Calu3 (cell line): ENCODE data around the gene SCUBE3. TPM values are rescaled to one million over a fixed set of nuclear protein-coding genes. Genes with fewer than 3 reads are reported as not detected.

ENCODE experiments used
- BruUV-seq: library from RNA; stranded (reverse); fragments of 400-500 nt; replicated peaks from 2 replicates; lab custom pipeline; 2021; lab: Mats Ljungman, UMichigan
- CTCF ChIA-PET: fragments of 300-600 bp; sonication (Branson Sonifier 250); formaldehyde crosslinking; loops from one replicate; lab custom pipeline; 2022; ENCODE audit warnings: antibody characterized with exemption; lab: Charles Lee
- DNase-seq: peaks from one replicate; pipeline ENCODE4 v3.0.0; 2022
- H3K27ac Mint-ChIP-seq: one replicate; pipeline ENCODE4 v1.8.0; 2022; ENCODE audit warnings: mixed read lengths; ENCODE audit not compliant: unreplicated experiment
- H3K27me3 Mint-ChIP-seq: one replicate; pipeline ENCODE4 v1.8.0; 2022; ENCODE audit warnings: mixed read lengths; ENCODE audit not compliant: unreplicated experiment
- H3K36me3 Mint-ChIP-seq: one replicate; pipeline ENCODE4 v1.8.0; 2022; ENCODE audit warnings: mild to moderate bottlenecking, moderate library complexity, mixed read lengths; ENCODE audit not compliant: insufficient read depth, unreplicated experiment
- H3K4me1 Mint-ChIP-seq: one replicate; pipeline ENCODE4 v1.8.0; 2022; ENCODE audit warnings: mild to moderate bottlenecking, low read depth, mixed read lengths; ENCODE audit not compliant: unreplicated experiment
- H3K4me3 Mint-ChIP-seq: one replicate; pipeline ENCODE4 v1.8.0; 2022; ENCODE audit warnings: mild to moderate bottlenecking, low read depth, moderate library complexity, mixed read lengths; ENCODE audit not compliant: unreplicated experiment
- H3K9me3 Mint-ChIP-seq: one replicate; pipeline ENCODE4 v1.8.0; 2022; ENCODE audit warnings: low read depth, mixed read lengths; ENCODE audit not compliant: unreplicated experiment
- intact Hi-C: fragments of 100-400 bp; cut with micrococcal nuclease; formaldehyde crosslinking; loops from one replicate; pipeline ENCODE4 v1.10.0; 2022; ENCODE audit not compliant: unreplicated experiment
- total RNA-seq: library from RNA; stranded (reverse); gene quantifications from 2 replicates; pipeline ENCODE4 v1.2.3, GENCODE V29; 2022
- TF ChIP-seq, protein P1 (sequence below): fragments of 200-600 bp; IDR thresholded peaks from one replicate; pipeline ENCODE4 v1.8.0; 2022; ENCODE audit warnings: antibody characterized with exemption; ENCODE audit not compliant: unreplicated experiment

Gene SCUBE3
- total RNA-seq, 1 experiment from 2014 or later, result 0.47 TPM

DNA sequence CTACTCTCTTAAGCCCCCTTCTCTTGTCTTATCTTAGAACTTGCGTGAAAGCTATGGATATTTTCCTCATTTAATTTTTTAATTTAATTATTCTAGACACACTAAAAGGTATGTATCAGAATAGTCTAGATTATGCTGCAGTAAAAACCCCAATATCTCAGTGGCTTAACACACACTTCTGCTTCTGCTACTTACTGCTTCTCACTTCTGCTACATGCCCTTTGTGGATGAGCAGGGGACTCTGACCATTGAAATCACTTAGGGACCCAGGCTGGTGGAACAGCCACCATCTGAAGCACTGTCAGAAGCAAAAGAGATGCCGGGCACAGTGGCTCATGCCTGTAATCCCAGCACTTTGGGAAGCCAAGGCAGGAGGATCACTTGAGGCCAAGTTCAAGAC lies 27.2 kb upstream of the SCUBE3 start:
- intact Hi-C loops, result no loop called here
- H3K27me3 Mint-ChIP-seq, result no peaks in the 10 kb centered on the region
- peaks cover 11% of the 10 kb centered on the region for H3K36me3 Mint-ChIP-seq
- H3K27ac Mint-ChIP-seq, result no peak overlapping the region
- H3K9me3 Mint-ChIP-seq, result no peaks in the 10 kb centered on the region
- no peak for DNase-seq
- CTCF ChIA-PET, result interaction anchor here (1.2 to 1.7 kb wide), 2 partner anchors 19 to 21 kb away, joined by 3 to 12 read pairs; no protein-coding TSS in a partner anchor
- H3K4me3 Mint-ChIP-seq, result no peak overlapping the region
- peaks cover 40% of the 10 kb centered on the region for H3K4me1 Mint-ChIP-seq
- TF ChIP-seq, protein P1, sequence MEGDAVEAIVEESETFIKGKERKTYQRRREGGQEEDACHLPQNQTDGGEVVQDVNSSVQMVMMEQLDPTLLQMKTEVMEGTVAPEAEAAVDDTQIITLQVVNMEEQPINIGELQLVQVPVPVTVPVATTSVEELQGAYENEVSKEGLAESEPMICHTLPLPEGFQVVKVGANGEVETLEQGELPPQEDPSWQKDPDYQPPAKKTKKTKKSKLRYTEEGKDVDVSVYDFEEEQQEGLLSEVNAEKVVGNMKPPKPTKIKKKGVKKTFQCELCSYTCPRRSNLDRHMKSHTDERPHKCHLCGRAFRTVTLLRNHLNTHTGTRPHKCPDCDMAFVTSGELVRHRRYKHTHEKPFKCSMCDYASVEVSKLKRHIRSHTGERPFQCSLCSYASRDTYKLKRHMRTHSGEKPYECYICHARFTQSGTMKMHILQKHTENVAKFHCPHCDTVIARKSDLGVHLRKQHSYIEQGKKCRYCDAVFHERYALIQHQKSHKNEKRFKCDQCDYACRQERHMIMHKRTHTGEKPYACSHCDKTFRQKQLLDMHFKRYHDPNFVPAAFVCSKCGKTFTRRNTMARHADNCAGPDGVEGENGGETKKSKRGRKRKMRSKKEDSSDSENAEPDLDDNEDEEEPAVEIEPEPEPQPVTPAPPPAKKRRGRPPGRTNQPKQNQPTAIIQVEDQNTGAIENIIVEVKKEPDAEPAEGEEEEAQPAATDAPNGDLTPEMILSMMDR, result no peak
- no TSS peak for BruUV-seq

DNA sequence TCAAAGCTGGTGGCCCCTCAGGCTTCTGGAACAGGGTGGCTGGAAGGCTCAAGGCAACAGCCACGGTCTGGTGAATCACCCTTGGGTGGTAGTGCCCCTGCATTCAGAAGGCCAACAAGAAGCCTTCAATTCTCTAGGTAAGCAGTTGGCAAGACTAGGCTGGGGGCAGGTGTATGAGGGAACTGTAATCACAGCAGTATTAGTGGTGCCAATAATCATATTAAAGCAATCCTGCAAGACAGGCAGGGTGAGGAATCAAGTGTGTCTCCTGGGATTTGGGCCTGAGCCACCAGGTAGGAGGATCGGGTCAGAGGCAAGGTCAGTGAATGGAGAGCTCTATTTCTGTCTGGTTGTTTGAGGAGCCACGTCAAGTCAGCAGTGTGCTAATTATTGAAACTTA lies 24.9 kb upstream of the SCUBE3 start:
- Mint-ChIP-seq H3K4me1 (peaks cover 28% of the 10 kb centered on the region), H3K27me3 (no peaks in the 10 kb centered on the region), H3K27ac (no peak overlapping the region), H3K4me3 (no peak overlapping the region), H3K36me3 (peaks cover 5% of the 10 kb centered on the region), H3K9me3 (no peaks in the 10 kb centered on the region)
- intact Hi-C loops, result no loop called here
- DNase-seq, result no peak
- BruUV-seq, result no TSS peak
- CTCF ChIA-PET, result no interaction called here
- TF ChIP-seq, protein P1, result no peak

GRCh38 chr6:35190306-35190705 lies 23.4 kb upstream of the SCUBE3 start:
- CTCF ChIA-PET, result interaction anchor here (0.6 kb wide), 1 partner anchor 8 kb away, joined by 3 read pairs; no protein-coding TSS in a partner anchor
- no peaks in the 10 kb centered on the region for H3K27me3 Mint-ChIP-seq
- H3K4me3 Mint-ChIP-seq, result no peak overlapping the region
- no TSS peak for BruUV-seq
- DNase-seq, result no peak
- intact Hi-C loops, result no loop called here
- TF ChIP-seq, protein P1, result no peak
- peaks cover 18% of the 10 kb centered on the region for H3K4me1 Mint-ChIP-seq
- H3K36me3 Mint-ChIP-seq, result no peaks in the 10 kb centered on the region
- no peak overlapping the region for H3K27ac Mint-ChIP-seq
- H3K9me3 Mint-ChIP-seq, result no peaks in the 10 kb centered on the region

DNA sequence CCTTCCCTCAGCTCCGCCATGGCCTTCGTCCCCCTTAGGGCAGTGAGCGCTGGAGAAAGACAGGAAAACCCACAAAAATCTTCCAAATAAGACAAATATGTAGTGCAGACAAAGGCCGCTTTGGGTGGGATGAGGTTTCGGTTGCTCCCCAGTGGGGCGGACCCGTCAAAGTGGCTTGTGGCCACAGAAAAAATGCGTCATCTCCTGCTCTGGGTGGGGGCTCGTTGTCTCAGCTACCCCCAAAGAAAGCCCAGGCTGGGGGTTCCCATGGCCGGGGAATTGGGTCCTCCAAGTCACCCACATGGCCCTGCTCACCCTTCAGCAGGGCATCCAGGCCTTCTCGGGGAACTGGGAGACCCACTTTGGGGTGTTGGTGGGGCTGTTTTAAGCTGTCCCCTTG lies 21.9 kb upstream of the SCUBE3 start:
- no peak overlapping the region for H3K27ac Mint-ChIP-seq
- no peak for DNase-seq
- H3K36me3 Mint-ChIP-seq, result no peaks in the 10 kb centered on the region
- peaks cover 11% of the 10 kb centered on the region for H3K4me1 Mint-ChIP-seq
- H3K4me3 Mint-ChIP-seq, result no peak overlapping the region
- H3K27me3 Mint-ChIP-seq, result no peaks in the 10 kb centered on the region
- TF ChIP-seq, protein P1, result no peak
- BruUV-seq, result no TSS peak
- CTCF ChIA-PET, result interaction anchor here (1.0 kb wide), 1 partner anchor 797 kb away, joined by 6 read pairs; no protein-coding TSS in a partner anchor
- no peaks in the 10 kb centered on the region for H3K9me3 Mint-ChIP-seq
- intact Hi-C loops, result no loop called here
